ENCODE measurements around the gene KCND3. TPM values are rescaled to one million over a fixed set of nuclear protein-coding genes. Genes with fewer than 3 reads are reported as not detected.

KCND3 gene
- total and polyA plus RNA-seq, 2 donors (not counting 3 experiments of a cell fraction or from before 2014, with no cell fraction given), result 0.03 TPM; not detected in 1

DNA sequence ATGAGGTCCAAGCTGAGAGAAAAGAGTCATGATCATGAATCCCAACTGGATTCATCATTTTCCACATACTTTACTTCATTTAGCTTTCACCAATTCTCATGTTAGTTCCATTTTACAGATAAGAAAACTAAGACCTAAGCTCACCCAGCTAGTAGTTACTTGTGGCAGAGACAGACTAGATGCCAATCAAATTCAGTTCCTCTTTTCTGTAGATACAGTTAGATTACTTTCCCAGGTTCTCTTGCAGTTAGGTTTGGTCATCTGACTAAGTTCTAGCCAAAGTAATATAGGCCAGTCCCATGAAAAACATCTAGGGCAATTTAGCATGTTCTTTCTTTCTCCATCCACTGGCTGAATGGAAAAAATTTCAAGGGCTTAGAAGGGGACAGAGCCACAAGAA lies 8.9 kb upstream of the KCND3 start:
- dilution Hi-C loops (cut with MboI; ENCODE audit: extremely low pct_ligation_motif_present, low sequenced_read_pairs) (no loop called here), intact Hi-C loops (cut with micrococcal nuclease) (no loop called here)
- BruUV-seq (replicated peaks), result no TSS peak
- Histone ChIP-seq H4K20me1 (replicated peaks; ENCODE audit: control insufficient read depth, extremely low read depth, insufficient read depth, low read length) (no peaks in the 10 kb centered on the region), H3K9ac (replicated peaks; ENCODE audit: extremely low read depth, insufficient read depth, low read length) (no peak overlapping the region), H3K4me3 (replicated peaks in 1 of 3; ENCODE audit: insufficient read depth in 1 of 3, low read depth in 1 of 3, low read length in 3 of 3) (no peak overlapping the region), H3K36me3 (ENCODE audit: control insufficient read depth in 2 of 2, extremely low read depth in 1 of 2, insufficient read depth in 2 of 2, low read length in 2 of 2) (no peaks in the 10 kb centered on the region), H3K9me1 (replicated peaks; ENCODE audit: control insufficient read depth, extremely low read depth, insufficient read depth, low read length) (no peaks in the 10 kb centered on the region), H3K27ac (ENCODE audit: insufficient read depth, low read depth, low read length) (no peak overlapping the region), H2AFZ (ENCODE audit: low read depth, low read length) (no peak overlapping the region), H3K9me3 (replicated peaks; ENCODE audit: control insufficient read depth, insufficient read depth, low read length) (no peaks in the 10 kb centered on the region), H3K27me3 (ENCODE audit: control insufficient read depth in 2 of 2, insufficient read depth in 2 of 2, low read length in 2 of 2) (peaks cover 2 to 4% of the 10 kb centered on the region in 2 experiments), H3K79me2 (ENCODE audit: control insufficient read depth, insufficient read depth, low read length) (no peaks in the 10 kb centered on the region), H3K4me2 (ENCODE audit: insufficient read depth, low read length) (no peak overlapping the region), H3K4me1 (ENCODE audit: control insufficient read depth, extremely low read depth, insufficient read depth, low read length) (no peaks in the 10 kb centered on the region)
- POLR2A ChIA-PET, result no interaction called here
- CTCF ChIA-PET, result no interaction called here
- TF ChIP-seq MYC (IDR thresholded peaks at IDR 0.05; ENCODE audit: low read depth, low read length), result no peak
- no peak for TF ChIP-seq GATA2 (IDR thresholded peaks at IDR 0.05; ENCODE audit: insufficient read depth, insufficient read length, low read depth, low read length)
- no peak for TF ChIP-seq JUN (IDR thresholded peaks at IDR 0.05; ENCODE audit: borderline replicate concordance, insufficient read depth, insufficient read length, low read depth)
- TF ChIP-seq EZH2 (IDR thresholded peaks at IDR 0.05; ENCODE audit: borderline replicate concordance, low read depth, low read length, severe bottlenecking), result no peak
- TF ChIP-seq CTCF (IDR thresholded peaks at IDR 0.05; ENCODE audit: extremely low read depth in 1 of 2, insufficient read depth in 1 of 2, low read depth in 1 of 2, low read length in 2 of 2), result no peak
- no peak for TF ChIP-seq FOS (IDR thresholded peaks at IDR 0.05; ENCODE audit: borderline replicate concordance, insufficient read depth, low read length)
- no peak for TF ChIP-seq MAX (IDR thresholded peaks at IDR 0.05; ENCODE audit: insufficient read depth, insufficient read length)
- TF ChIP-seq POLR2A (IDR thresholded peaks at IDR 0.05; ENCODE audit: low read depth, low read length), result no peak
- TF ChIP-seq POLR2AphosphoS5 (IDR thresholded peaks at IDR 0.05; ENCODE audit: insufficient read depth, low read depth, low read length), result no peak
- DNase-seq (ENCODE audit: low read depth, low spot score) (no peak), FAIRE-seq (no peak)

Data from endothelial cell of umbilical vein (primary cell).